Measurements from ENCODE around the gene TOM1L1. TPM values are rescaled to one million over a fixed set of nuclear protein-coding genes. Genes with fewer than 3 reads are reported as not detected.

TOM1L1 gene
- total RNA-seq, 1 experiment from 2014 or later, result 35.2 TPM

DNA sequence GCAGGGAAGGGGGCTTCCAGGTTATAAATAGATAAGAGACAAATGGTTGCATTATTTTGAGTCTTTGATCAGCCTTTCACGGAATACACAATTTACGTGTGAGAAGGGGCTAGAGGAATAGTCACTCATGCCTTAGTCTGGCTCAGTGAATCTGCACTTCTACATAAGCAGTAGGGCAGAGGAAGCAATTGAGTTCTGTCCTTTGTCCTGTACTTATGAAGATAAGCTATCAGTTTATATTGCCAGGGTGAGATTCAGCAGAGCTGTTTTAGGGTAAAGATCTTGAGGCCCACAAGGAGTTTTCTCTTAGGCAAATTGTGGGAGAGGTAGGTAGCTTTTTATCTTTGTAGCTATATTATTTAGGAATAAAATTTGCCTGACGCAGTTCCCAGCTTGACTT lies 33.3 kb downstream of the TOM1L1 start:
- in situ Hi-C loops (cut with HindIII; ENCODE audit: low pct_unique_long_range_greater_than_20kb, low sequenced_read_pairs), result no loop called here
- no peak for DNase-seq (ENCODE audit: low read depth)

DNA sequence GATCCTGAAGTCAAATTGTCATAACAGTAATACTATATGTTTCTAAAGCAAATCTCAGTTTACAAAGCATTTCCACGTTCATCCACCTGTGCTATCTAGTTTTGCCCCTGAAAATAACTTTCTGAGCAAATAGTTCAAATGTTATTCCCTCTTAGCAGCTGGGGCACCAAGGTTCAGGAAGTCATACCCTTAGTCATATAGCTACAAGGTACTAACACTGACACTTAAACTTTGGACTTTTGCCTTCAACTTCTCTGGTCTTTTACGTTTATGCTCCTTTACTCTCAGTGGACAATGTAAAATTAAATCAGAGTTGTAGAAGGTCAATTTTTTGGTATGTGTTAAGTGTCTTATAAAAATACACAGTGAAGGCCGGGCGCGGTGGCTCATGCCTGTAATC lies 34.8 kb downstream of the TOM1L1 start:
- no peak for DNase-seq (ENCODE audit: low read depth)
- in situ Hi-C loops (cut with HindIII; ENCODE audit: low pct_unique_long_range_greater_than_20kb, low sequenced_read_pairs), result no loop called here

- in situ Hi-C loops (cut with HindIII; ENCODE audit: low pct_unique_long_range_greater_than_20kb, low sequenced_read_pairs), result no loop called here
- DNase-seq (ENCODE audit: low read depth), result peak; percentile 8
Measured at GRCh38 chr17:54937018-54937417, 36.4 kb downstream of the TOM1L1 start.

DNA sequence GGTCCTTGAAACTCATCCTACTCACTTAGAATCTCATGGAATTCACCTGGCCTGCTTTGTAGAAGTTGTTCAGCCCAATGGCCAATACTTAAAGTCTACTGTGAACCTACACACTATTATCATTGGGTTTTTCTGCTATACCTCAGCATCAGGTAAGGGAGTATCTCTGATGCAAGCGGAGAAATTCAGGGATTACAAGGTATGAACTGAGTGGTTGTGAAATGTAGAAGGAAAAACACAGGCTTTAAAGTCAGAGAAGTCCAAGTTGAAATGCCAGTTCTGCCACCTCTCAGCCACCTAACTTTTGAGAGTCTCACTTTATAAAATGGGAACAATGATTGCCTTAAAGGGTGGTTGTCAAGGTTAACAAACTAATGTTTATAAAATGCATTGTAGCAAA lies 36.8 kb downstream of the TOM1L1 start:
- in situ Hi-C loops (cut with HindIII; ENCODE audit: low pct_unique_long_range_greater_than_20kb, low sequenced_read_pairs), result no loop called here
- DNase-seq (ENCODE audit: low read depth), result no peak

GRCh38 chr17:54941285-54941684 lies 40.6 kb downstream of the TOM1L1 start:
- in situ Hi-C loops (cut with HindIII; ENCODE audit: low pct_unique_long_range_greater_than_20kb, low sequenced_read_pairs), result no loop called here
- no peak for DNase-seq (ENCODE audit: low read depth)

DNA sequence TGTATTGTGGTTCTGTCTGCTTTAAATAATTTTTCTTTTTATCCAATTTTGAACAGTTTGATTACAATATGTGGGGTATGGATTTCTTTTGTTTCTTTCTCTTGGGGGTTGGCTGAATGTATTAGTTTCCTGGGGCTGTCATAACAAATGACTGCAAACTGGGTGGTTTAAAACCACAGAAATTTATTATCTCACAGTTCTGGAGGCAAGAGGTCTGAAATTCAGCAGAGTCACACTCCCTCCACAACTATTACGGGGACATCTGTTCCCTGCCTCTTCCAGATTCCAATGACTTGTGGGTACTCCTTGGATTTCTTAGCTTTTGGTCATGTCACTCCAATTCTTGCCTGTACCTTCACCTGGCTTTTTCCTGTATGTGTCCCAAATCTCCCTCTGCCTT lies 44.1 kb downstream of the TOM1L1 start:
- no peak for DNase-seq (ENCODE audit: low read depth)
- in situ Hi-C loops (cut with HindIII; ENCODE audit: low pct_unique_long_range_greater_than_20kb, low sequenced_read_pairs), result no loop called here

GRCh38 chr17:54945231-54945630 lies 44.6 kb downstream of the TOM1L1 start:
- in situ Hi-C loops (cut with HindIII; ENCODE audit: low pct_unique_long_range_greater_than_20kb, low sequenced_read_pairs), result no loop called here
- DNase-seq (ENCODE audit: low read depth), result no peak

- no peak for DNase-seq (ENCODE audit: low read depth)
- in situ Hi-C loops (cut with HindIII; ENCODE audit: low pct_unique_long_range_greater_than_20kb, low sequenced_read_pairs), result no loop called here
Measured at GRCh38 chr17:54945671-54946070, 45.0 kb downstream of the TOM1L1 start.

DNA sequence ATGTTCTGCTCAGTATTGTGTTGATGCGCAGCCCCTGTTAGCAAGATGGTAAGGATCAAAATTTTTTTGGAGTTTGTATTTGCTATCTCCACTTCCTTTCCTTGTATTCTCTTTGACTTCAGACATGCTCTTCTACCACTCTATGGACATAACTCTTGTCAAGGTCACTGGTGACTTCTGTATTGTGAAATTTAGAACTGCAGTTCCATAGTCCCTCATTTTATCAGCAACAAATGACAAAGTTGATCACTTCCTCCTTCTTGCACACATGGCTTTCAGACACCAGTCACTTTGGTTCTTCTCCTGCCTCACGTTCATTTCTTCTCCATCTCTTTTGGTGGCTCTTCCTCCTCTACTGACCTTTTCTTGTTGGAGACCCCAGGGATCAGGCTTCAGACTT lies 46.7 kb downstream of the TOM1L1 start:
- in situ Hi-C loops (cut with HindIII; ENCODE audit: low pct_unique_long_range_greater_than_20kb, low sequenced_read_pairs), result no loop called here
- no peak for DNase-seq (ENCODE audit: low read depth)

- in situ Hi-C loops (cut with HindIII; ENCODE audit: low pct_unique_long_range_greater_than_20kb, low sequenced_read_pairs), result no loop called here
- peak; percentile 93 for DNase-seq (ENCODE audit: low read depth)
Measured at GRCh38 chr17:54948380-54948779, 47.7 kb downstream of the TOM1L1 start.

- DNase-seq (ENCODE audit: low read depth), result no peak
- in situ Hi-C loops (cut with HindIII; ENCODE audit: low pct_unique_long_range_greater_than_20kb, low sequenced_read_pairs), result no loop called here
Measured at GRCh38 chr17:54950116-54950515, 49.5 kb downstream of the TOM1L1 start.

DNA sequence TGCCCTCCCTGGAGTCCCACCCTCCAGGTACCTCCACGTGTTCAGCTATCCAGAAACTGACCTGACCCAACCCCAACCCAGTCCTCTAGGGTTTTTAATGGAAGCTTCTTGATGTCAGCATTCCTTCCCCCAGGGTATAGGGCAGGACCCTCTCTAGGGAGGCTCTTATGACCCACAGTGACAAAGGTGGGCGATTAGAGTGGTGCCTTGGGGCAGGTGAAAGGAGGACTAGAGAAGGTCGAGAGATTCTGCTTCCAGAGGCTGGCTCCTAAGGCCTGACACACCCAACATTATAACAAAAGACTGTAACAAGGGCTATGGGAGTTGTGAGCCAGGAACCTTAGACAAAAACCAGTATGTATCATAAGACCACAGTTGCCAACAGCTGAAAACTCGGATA lies 50.6 kb downstream of the TOM1L1 start:
- no peak for DNase-seq (ENCODE audit: low read depth)
- in situ Hi-C loops (cut with HindIII; ENCODE audit: low pct_unique_long_range_greater_than_20kb, low sequenced_read_pairs), result no loop called here

GRCh38 chr17:54956791-54957190 lies 56.1 kb downstream of the TOM1L1 start:
- no peak for DNase-seq (ENCODE audit: low read depth)
- in situ Hi-C loops (cut with HindIII; ENCODE audit: low pct_unique_long_range_greater_than_20kb, low sequenced_read_pairs), result no loop called here

DNA sequence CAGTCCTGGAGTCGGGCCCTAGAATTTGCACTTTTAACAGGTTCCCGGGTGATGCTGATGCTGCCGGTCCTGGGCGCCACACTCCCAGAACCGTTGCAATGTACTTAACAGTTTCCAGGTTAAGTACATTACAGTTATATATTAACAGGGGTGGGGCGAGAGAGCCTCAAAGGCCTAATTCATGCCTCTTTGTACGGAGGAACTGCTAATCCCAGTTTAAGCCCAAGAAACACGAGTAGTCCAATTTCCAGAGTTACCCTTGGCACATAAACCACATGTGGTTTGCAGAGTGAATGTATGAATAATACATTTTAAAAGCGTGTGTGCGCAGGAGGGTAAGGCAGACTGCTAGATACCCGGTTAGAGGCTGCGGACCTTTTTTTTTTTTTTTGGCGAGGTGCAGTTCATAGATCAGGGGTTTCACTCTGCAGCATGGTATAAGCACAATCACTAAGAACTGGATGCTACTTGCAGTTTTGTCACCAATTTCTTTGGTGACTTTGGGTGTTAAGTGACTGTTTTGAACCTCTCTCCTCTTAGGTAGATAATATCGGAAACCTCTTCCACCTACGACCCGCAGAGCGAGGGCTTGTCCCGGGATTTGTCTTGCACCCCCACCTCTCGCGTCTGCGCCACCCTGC lies 67.1 kb downstream of the TOM1L1 start:
- DNase-seq (ENCODE audit: low read depth), result peak; percentile 72
- in situ Hi-C loops (cut with HindIII; ENCODE audit: low pct_unique_long_range_greater_than_20kb, low sequenced_read_pairs), result no loop called here

- peak; percentile 96 for DNase-seq (ENCODE audit: low read depth)
- in situ Hi-C loops (cut with HindIII; ENCODE audit: low pct_unique_long_range_greater_than_20kb, low sequenced_read_pairs), result no loop called here
Measured at GRCh38 chr17:54968262-54968987, 67.8 kb downstream of the TOM1L1 start, which contains the start of the genes COX11 and STXBP4. Gene COX11, minus strand, starts transcription at chr17:54968654. Its CDS starts 8 bp downstream, at chr17:54968646. Gene STXBP4, plus strand, starts transcription at chr17:54968765. Its CDS starts 17,455 bp downstream, at chr17:54986220.

DNA sequence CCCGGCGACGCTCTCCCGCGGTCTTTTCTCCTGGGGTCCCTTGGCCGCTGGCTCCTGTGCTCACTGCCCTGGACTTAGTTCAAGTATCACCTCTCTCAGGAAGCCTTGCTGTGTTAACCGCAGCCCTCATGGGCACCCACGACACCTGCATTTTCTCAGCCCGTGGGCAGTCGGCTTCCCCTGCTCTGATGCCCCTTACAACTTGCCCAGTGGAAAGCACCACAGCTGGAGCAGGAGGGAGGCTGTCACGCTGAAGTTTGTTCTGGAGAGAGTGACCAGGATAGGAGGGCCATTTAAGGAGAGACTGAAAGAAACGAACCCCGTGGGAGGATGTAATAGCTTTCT lies 68.3 kb downstream of the TOM1L1 start:
- in situ Hi-C loops (cut with HindIII; ENCODE audit: low pct_unique_long_range_greater_than_20kb, low sequenced_read_pairs), result no loop called here
- DNase-seq (ENCODE audit: low read depth), result no peak

- no peak for DNase-seq (ENCODE audit: low read depth)
- in situ Hi-C loops (cut with HindIII; ENCODE audit: low pct_unique_long_range_greater_than_20kb, low sequenced_read_pairs), result no loop called here
Measured at GRCh38 chr17:54969658-54970572, 69.3 kb downstream of the TOM1L1 start.

DNA sequence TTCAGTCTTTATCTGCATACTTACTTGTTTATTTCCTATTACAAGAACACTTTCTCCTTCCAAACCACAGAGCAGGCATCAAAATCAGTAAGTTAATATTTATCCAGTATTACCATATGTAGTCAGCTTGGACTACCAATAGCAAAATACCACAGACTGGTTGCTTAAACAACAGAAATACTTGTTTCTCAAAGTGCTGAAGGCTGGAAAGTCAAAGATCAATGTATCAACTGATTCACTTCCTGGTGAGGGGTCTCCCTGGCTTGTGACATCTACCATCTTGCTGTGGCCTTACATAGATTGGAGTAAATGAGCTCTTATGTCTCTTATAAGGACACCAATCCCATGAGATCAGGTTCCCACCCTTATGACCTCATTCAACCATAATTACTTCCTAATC lies 70.5 kb downstream of the TOM1L1 start:
- in situ Hi-C loops (cut with HindIII; ENCODE audit: low pct_unique_long_range_greater_than_20kb, low sequenced_read_pairs), result no loop called here
- DNase-seq (ENCODE audit: low read depth), result peak; percentile 42

DNA sequence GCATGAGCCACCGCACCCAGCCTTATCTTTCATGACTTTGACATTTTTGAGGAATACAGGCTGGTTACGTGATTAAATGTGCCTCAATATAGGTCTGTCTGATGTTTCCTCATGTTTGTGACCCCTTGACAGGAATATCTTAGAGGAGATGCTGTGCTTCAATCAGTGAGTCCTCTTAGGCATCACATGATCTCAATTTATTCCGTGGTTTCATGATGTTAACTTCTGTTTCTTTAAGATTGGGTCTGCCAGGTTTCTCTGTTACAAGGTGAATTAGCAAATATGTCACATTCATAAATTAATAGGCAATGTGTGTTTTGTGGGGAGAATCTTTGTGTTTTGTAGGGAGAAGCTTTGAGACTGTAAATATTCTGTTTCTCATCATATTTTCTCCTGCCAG lies 71.2 kb downstream of the TOM1L1 start:
- in situ Hi-C loops (cut with HindIII; ENCODE audit: low pct_unique_long_range_greater_than_20kb, low sequenced_read_pairs), result no loop called here
- DNase-seq (ENCODE audit: low read depth), result no peak
